IPS-18a (cell line): Measurements from ENCODE around the gene CWH43.
"Not testable (repeated sequence)": the region's sequence is repeated elsewhere in the genome, so short reads cannot be mapped to it uniquely, and the experiment has no call there.

ENCODE experiments used
- H3K27ac ChIP-seq: one replicate; pipeline ENCODE4 v1.5.1; 2013; ENCODE audit warnings: low read length
- H3K27me3 ChIP-seq: one replicate; pipeline ENCODE4 v1.6.1; 2013; ENCODE audit warnings: mild to moderate bottlenecking, low read length; ENCODE audit not compliant: control insufficient read depth, insufficient read depth
- H3K36me3 ChIP-seq: one replicate; pipeline ENCODE4 v1.6.1; 2013; ENCODE audit warnings: low read depth, low read length; ENCODE audit not compliant: control insufficient read depth
- H3K4me1 ChIP-seq: one replicate; pipeline ENCODE4 v1.6.1; 2013; ENCODE audit warnings: low read depth, low read length; ENCODE audit not compliant: control insufficient read depth
- H3K4me3 ChIP-seq: one replicate; pipeline ENCODE4 v1.5.1; 2013; ENCODE audit warnings: low read length
- H3K9ac ChIP-seq: one replicate; pipeline ENCODE4 v1.6.1; 2013; ENCODE audit warnings: mild to moderate bottlenecking, low read length, moderate library complexity
- H3K9me3 ChIP-seq: one replicate; pipeline ENCODE4 v1.6.1; 2013; ENCODE audit warnings: low read depth, low read length; ENCODE audit not compliant: control insufficient read depth

The CWH43 gene

GRCh38 chr4:49098034-49098759, 112.1 kb downstream of the CWH43 start:
- peaks cover 51% of the 10 kb centered on the region for H3K9me3 ChIP-seq
- not testable (repeated sequence) for H3K4me3 ChIP-seq, H3K9ac ChIP-seq, H3K36me3 ChIP-seq, H3K27me3 ChIP-seq, H3K27ac ChIP-seq, H3K4me1 ChIP-seq

- H3K27ac ChIP-seq, H3K9ac ChIP-seq, H3K4me3 ChIP-seq, H3K36me3 ChIP-seq, H3K27me3 ChIP-seq, H3K4me1 ChIP-seq: not testable (repeated sequence)
- peaks cover 68% of the 10 kb centered on the region for H3K9me3 ChIP-seq
These were observed 113.9 kb downstream of the CWH43 start for GRCh38 chr4:49099831-49100444.

GRCh38 chr4:49102344-49102898, 116.3 kb downstream of the CWH43 start:
- not testable (repeated sequence) for H3K9ac ChIP-seq, H3K27ac ChIP-seq, H3K4me1 ChIP-seq, H3K27me3 ChIP-seq, H3K36me3 ChIP-seq, H3K4me3 ChIP-seq
- peaks cover 68% of the 10 kb centered on the region for H3K9me3 ChIP-seq

GRCh38 chr4:49103436-49104136, 117.5 kb downstream of the CWH43 start:
- not testable (repeated sequence) for H3K27ac ChIP-seq, H3K4me3 ChIP-seq, H3K36me3 ChIP-seq, H3K4me1 ChIP-seq, H3K9ac ChIP-seq, H3K27me3 ChIP-seq
- peaks cover 70% of the 10 kb centered on the region for H3K9me3 ChIP-seq

GRCh38 chr4:49104231-49104930, 118.3 kb downstream of the CWH43 start:
- not testable (repeated sequence) for H3K36me3 ChIP-seq, H3K4me3 ChIP-seq, H3K27ac ChIP-seq, H3K27me3 ChIP-seq, H3K9ac ChIP-seq, H3K4me1 ChIP-seq
- peaks cover 64% of the 10 kb centered on the region for H3K9me3 ChIP-seq

- not testable (repeated sequence) for H3K4me1 ChIP-seq, H3K4me3 ChIP-seq, H3K27ac ChIP-seq, H3K27me3 ChIP-seq, H3K9ac ChIP-seq, H3K36me3 ChIP-seq
- H3K9me3 ChIP-seq, result peaks cover 62% of the 10 kb centered on the region
These were observed 119.3 kb downstream of the CWH43 start for GRCh38 chr4:49105248-49105904.

- not testable (repeated sequence) for H3K4me1 ChIP-seq, H3K9ac ChIP-seq, H3K36me3 ChIP-seq, H3K27me3 ChIP-seq, H3K4me3 ChIP-seq, H3K27ac ChIP-seq
- H3K9me3 ChIP-seq, result peaks cover 78% of the 10 kb centered on the region
These were observed 121.2 kb downstream of the CWH43 start for GRCh38 chr4:49107262-49107661.

GRCh38 chr4:49108183-49108978, 122.3 kb downstream of the CWH43 start:
- not testable (repeated sequence) for H3K27me3 ChIP-seq, H3K4me1 ChIP-seq, H3K27ac ChIP-seq, H3K9ac ChIP-seq, H3K36me3 ChIP-seq
- H3K4me3 ChIP-seq, result peak overlapping the region; percentile 11
- H3K9me3 ChIP-seq, result peaks cover 75% of the 10 kb centered on the region

GRCh38 chr4:49109567-49110166, 123.6 kb downstream of the CWH43 start:
- not testable (repeated sequence) for H3K4me1 ChIP-seq, H3K27ac ChIP-seq, H3K4me3 ChIP-seq, H3K27me3 ChIP-seq, H3K9ac ChIP-seq, H3K36me3 ChIP-seq
- peaks cover 74% of the 10 kb centered on the region for H3K9me3 ChIP-seq

GRCh38 chr4:49110579-49110978, 124.5 kb downstream of the CWH43 start:
- peaks cover 74% of the 10 kb centered on the region for H3K9me3 ChIP-seq
- not testable (repeated sequence) for H3K27ac ChIP-seq, H3K9ac ChIP-seq, H3K27me3 ChIP-seq, H3K36me3 ChIP-seq, H3K4me1 ChIP-seq, H3K4me3 ChIP-seq
